ENCODE measurements around the gene CYSRT1.

- no peak for TF ChIP-seq POLR2A (IDR thresholded peaks at IDR 0.05)
- TF ChIP-seq, protein P1, sequence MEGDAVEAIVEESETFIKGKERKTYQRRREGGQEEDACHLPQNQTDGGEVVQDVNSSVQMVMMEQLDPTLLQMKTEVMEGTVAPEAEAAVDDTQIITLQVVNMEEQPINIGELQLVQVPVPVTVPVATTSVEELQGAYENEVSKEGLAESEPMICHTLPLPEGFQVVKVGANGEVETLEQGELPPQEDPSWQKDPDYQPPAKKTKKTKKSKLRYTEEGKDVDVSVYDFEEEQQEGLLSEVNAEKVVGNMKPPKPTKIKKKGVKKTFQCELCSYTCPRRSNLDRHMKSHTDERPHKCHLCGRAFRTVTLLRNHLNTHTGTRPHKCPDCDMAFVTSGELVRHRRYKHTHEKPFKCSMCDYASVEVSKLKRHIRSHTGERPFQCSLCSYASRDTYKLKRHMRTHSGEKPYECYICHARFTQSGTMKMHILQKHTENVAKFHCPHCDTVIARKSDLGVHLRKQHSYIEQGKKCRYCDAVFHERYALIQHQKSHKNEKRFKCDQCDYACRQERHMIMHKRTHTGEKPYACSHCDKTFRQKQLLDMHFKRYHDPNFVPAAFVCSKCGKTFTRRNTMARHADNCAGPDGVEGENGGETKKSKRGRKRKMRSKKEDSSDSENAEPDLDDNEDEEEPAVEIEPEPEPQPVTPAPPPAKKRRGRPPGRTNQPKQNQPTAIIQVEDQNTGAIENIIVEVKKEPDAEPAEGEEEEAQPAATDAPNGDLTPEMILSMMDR (IDR thresholded peaks at IDR 0.05), result no peak
Measured at GRCh38 chr9:137213160-137214060, 11.6 kb upstream of the CYSRT1 start.
